Activated naive CD4-positive, alpha-beta T cell treated with anti-CD3 and anti-CD28 coated beads, Interleukin-2, amount 50 U/mL, for 16 hours (primary cell): Measurements from ENCODE around the gene LCP2.
"Not testable (repeated sequence)": the region's sequence is repeated elsewhere in the genome, so short reads cannot be mapped to it uniquely, and the experiment has no call there.

Experiments
- DNase-seq: peaks from one replicate; pipeline ENCODE4 v3.0.0-alpha.2; 2020

The LCP2 gene

GRCh38 chr5:170246126-170246870 lies 51.3 kb downstream of the LCP2 start:
- no peak for DNase-seq

GRCh38 chr5:170245436-170245835 lies 52.1 kb downstream of the LCP2 start:
- DNase-seq: not testable (repeated sequence)

GRCh38 chr5:170238456-170239196 lies 59.0 kb downstream of the LCP2 start:
- no peak for DNase-seq

GRCh38 chr5:170235876-170236864 lies 61.4 kb downstream of the LCP2 start:
- DNase-seq: no peak

- no peak for DNase-seq
Measured at GRCh38 chr5:170233358-170233892, 64.2 kb downstream of the LCP2 start.

- no peak for DNase-seq
Measured at GRCh38 chr5:170232786-170233185, 64.8 kb downstream of the LCP2 start, which contains the start of gene C5orf58. TSS of gene C5orf58 (plus strand) at chr5:170232985. CDS start at chr5:170234977, 1,992 bp downstream.

GRCh38 chr5:170228762-170229435 lies 68.7 kb downstream of the LCP2 start:
- no peak for DNase-seq

GRCh38 chr5:170226661-170227060 lies 70.9 kb downstream of the LCP2 start:
- DNase-seq: no peak

GRCh38 chr5:170226129-170226615 lies 71.4 kb downstream of the LCP2 start:
- DNase-seq: no peak

GRCh38 chr5:170225326-170226128 lies 72.0 kb downstream of the LCP2 start:
- DNase-seq: peak; percentile 77

- no peak for DNase-seq
Measured at GRCh38 chr5:170223906-170224305, 73.7 kb downstream of the LCP2 start.

GRCh38 chr5:170223360-170223759 lies 74.2 kb downstream of the LCP2 start:
- DNase-seq: no peak

GRCh38 chr5:170221327-170221741 lies 76.2 kb downstream of the LCP2 start:
- DNase-seq: no peak

GRCh38 chr5:170220191-170220590 lies 77.4 kb downstream of the LCP2 start:
- no peak for DNase-seq

- DNase-seq: no peak
Measured at GRCh38 chr5:170219615-170220014, 78.0 kb downstream of the LCP2 start.

GRCh38 chr5:170218726-170219125 lies 78.9 kb downstream of the LCP2 start:
- no peak for DNase-seq

- no peak for DNase-seq
Measured at GRCh38 chr5:170217831-170218230, 79.7 kb downstream of the LCP2 start.

- no peak for DNase-seq
Measured at GRCh38 chr5:170216257-170216864, 81.2 kb downstream of the LCP2 start.

- no peak for DNase-seq
Measured at GRCh38 chr5:170211575-170212334, 85.8 kb downstream of the LCP2 start.

- no peak for DNase-seq
Measured at GRCh38 chr5:170206958-170207357, 90.6 kb downstream of the LCP2 start.
